Lung (tissue), 12 donors: ENCODE measurements around the gene UBE2C. TPM values are rescaled to one million over a fixed set of nuclear protein-coding genes. Genes with fewer than 3 reads are reported as not detected.

Source experiments
- ATAC-seq: fragments of 200-7000 bp; cut with Tn5 transposase; one replicate; pipeline ENCODE4 v1.9.1; 2020; ENCODE audit warnings: moderate number of reproducible peaks; ENCODE audit not compliant: insufficient read depth, low FRiP score
- DNase-seq, 3 donors: peaks; one replicate each; pipeline ENCODE4 v3.0.0-alpha.2; 2013 to 2017
- H3K27ac ChIP-seq, 2 donors: one replicate each; pipeline ENCODE4 v1.5.1; 2013; ENCODE audit warnings: mild to moderate bottlenecking in 2 of 2, moderate library complexity in 2 of 2, control low read depth in 1 of 2, inconsistent platforms in 1 of 2, low read depth in 1 of 2, low read length in 1 of 2
- H3K27me3 ChIP-seq, 3 donors: one replicate each; pipeline ENCODE4 v1.5.1; 2013; ENCODE audit warnings: low read length in 2 of 3; ENCODE audit not compliant: control insufficient read depth in 3 of 3, insufficient read depth in 3 of 3
- H3K36me3 ChIP-seq, 4 donors: one replicate each; pipeline ENCODE4 v1.5.1; 2013; ENCODE audit warnings: low read length in 4 of 4, mild to moderate bottlenecking in 1 of 4, moderate library complexity in 1 of 4; ENCODE audit not compliant: control insufficient read depth in 4 of 4, insufficient read depth in 4 of 4
- H3K4me1 ChIP-seq, 5 donors: one replicate each; pipeline ENCODE4 v1.5.1; 2013; ENCODE audit warnings: low read length in 5 of 5, mild to moderate bottlenecking in 2 of 5, moderate library complexity in 1 of 5; ENCODE audit not compliant: control insufficient read depth in 5 of 5, insufficient read depth in 5 of 5
- H3K4me3 ChIP-seq: one replicate; pipeline ENCODE4 v1.5.1; 2013; ENCODE audit warnings: mild to moderate bottlenecking, control low read depth, moderate library complexity
- H3K9ac ChIP-seq, 2 donors: one replicate each; pipeline ENCODE4 v1.5.1; 2013; ENCODE audit warnings: low read length in 2 of 2, control low read depth in 1 of 2; ENCODE audit not compliant: insufficient read depth in 1 of 2
- H3K9me3 ChIP-seq, 4 donors: one replicate each; pipeline ENCODE4 v1.5.1; 2013; ENCODE audit warnings: low read length in 3 of 4, mild to moderate bottlenecking in 1 of 4, moderate library complexity in 1 of 4; ENCODE audit not compliant: control insufficient read depth in 4 of 4, insufficient read depth in 3 of 4
- WGBS, 2 donors: extraction: QIAGEN DNeasy Blood & Tissue Kit; methylation state at CpG; one replicate each; pipeline ENCODE4 v1.1.7; 2013; 5-methylcytosine and 5-hydroxymethylcytosine counted together
- polyA plus RNA-seq, 2 donors: library from polyadenylated mRNA; stranded (reverse); fragments of 200-250 nt; gene quantifications; one replicate each; pipeline ENCODE4 v1.2.1, GENCODE V29; 2013
- total RNA-seq, 2 donors: library from RNA; depleted of rRNA in 1 of 2; stranded (reverse); fragments of >200 nt in 1 of 2; gene quantifications; one replicate each; pipeline ENCODE4 v1.2.1, GENCODE V29; 2014 to 2021
- TF ChIP-seq, protein P1 (sequence below): IDR thresholded peaks from 2 replicates; pipeline ENCODE4 v1.5.1; 2012; ENCODE audit warnings: mild to moderate bottlenecking; ENCODE audit errors: control extremely low read depth, extremely low read depth
- donor health status: control.
- donor health status: control.
- donor health status: Bipolar disorder and iron deficiency.
- donor health status: healthy.
- donor health status: DM: yes; HTN: yes; CAD: no.

UBE2C gene
- total and polyA plus RNA-seq, 4 donors: 2.5 to 17.0 (median 5.5) TPM

DNA sequence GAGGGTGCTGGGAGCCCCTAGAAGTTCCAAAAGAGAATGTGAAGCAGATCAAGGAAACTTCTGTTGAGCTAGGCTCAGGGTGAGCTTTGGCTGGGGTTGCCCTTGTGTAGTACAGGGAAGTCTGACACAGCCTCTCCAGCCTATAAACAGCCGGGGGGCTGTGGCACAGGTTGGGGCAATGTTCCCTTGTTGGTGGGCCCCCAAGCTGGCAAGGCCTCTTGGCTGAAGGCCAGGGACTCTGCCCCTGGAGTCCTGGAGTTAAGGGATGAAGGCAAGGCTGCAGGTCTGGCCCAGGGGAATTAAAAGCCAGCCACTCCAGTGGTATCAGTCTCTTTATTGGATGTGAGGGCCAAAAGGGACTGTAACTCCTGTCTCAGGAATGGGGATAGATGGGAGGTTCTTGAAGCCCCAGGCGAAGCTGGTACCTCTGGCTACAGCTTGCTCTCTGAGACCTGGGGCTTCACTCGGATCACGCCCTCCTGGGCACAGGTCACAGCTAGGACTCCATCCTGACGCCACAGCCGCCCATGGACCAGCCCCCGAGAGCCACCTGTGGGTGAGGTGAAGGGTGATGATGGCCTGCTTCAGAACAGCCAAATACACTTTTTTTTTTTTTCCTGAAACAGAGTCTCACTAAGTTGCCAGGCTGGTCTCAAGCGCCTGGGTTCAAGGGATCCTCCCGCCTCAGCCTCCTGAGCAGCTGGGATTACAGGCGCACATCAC lies 29.1 kb downstream of the UBE2C start:
- DNase-seq: no peak
- TF ChIP-seq, protein P1, sequence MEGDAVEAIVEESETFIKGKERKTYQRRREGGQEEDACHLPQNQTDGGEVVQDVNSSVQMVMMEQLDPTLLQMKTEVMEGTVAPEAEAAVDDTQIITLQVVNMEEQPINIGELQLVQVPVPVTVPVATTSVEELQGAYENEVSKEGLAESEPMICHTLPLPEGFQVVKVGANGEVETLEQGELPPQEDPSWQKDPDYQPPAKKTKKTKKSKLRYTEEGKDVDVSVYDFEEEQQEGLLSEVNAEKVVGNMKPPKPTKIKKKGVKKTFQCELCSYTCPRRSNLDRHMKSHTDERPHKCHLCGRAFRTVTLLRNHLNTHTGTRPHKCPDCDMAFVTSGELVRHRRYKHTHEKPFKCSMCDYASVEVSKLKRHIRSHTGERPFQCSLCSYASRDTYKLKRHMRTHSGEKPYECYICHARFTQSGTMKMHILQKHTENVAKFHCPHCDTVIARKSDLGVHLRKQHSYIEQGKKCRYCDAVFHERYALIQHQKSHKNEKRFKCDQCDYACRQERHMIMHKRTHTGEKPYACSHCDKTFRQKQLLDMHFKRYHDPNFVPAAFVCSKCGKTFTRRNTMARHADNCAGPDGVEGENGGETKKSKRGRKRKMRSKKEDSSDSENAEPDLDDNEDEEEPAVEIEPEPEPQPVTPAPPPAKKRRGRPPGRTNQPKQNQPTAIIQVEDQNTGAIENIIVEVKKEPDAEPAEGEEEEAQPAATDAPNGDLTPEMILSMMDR: no peak
- Histone ChIP-seq H3K36me3 (peaks cover 21 to 43% (median 30%) of the 10 kb centered on the region in 4 donors), H3K27ac (peak overlapping the region in 1 of 2 donors; percentile 1), H3K4me3 (no peak overlapping the region), H3K9me3 (no peaks in the 10 kb centered on the region), H3K4me1 (peaks cover 0 to 8% (median 2%) of the 10 kb centered on the region in 5 donors), H3K9ac (no peak overlapping the region), H3K27me3 (no peaks in the 10 kb centered on the region)
- WGBS, 2 donors: 95% methylated on average over 10 of the region's 10 CpGs
- ATAC-seq: no peak

DNA sequence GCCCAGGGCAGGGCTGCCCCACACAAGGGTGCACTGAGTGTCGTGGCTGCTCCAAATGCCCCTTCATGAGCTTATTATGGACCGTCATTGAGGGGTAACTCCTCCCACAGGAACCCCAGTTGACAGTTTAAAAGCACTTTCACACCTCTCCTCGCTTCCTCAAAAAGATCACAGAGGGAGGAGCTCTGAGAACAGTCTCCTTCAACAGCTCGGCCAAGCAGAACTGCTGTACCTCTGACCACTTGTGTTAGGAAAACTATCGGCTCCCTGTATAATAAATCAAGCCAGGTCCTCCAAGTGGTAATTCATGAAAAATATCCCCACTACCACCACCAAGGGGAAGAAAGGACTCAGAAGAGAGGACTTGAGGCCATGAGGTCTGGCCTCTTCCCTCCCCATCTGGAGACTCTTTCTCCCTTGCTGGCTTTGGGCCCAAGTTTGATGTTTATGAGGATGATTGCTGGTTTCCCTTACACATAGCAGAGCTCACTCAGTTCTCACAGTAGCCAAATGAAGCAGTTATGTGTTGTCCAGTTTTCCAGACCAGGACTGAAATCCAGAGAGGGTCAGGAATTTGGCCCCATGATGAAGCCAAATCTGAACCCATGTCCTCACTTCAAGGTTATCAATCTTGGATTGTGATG lies 29.8 kb downstream of the UBE2C start:
- H3K36me3 ChIP-seq: peaks cover 21 to 47% (median 33%) of the 10 kb centered on the region in 4 donors
- no peak overlapping the region for H3K4me3 ChIP-seq
- WGBS, 2 donors: 22 to 36% methylated on average over 5 of the region's 5 CpGs
- DNase-seq (peak in 1 of 3 donors; percentile 48), ATAC-seq (no peak)
- H3K4me1 ChIP-seq: peaks cover 0 to 5% (median 0%) of the 10 kb centered on the region in 5 donors
- no peak overlapping the region for H3K9ac ChIP-seq
- TF ChIP-seq, protein P1: no peak
- peak overlapping the region in 1 of 2 donors; percentile 1 for H3K27ac ChIP-seq
- no peaks in the 10 kb centered on the region for H3K27me3 ChIP-seq
- H3K9me3 ChIP-seq: no peaks in the 10 kb centered on the region

DNA sequence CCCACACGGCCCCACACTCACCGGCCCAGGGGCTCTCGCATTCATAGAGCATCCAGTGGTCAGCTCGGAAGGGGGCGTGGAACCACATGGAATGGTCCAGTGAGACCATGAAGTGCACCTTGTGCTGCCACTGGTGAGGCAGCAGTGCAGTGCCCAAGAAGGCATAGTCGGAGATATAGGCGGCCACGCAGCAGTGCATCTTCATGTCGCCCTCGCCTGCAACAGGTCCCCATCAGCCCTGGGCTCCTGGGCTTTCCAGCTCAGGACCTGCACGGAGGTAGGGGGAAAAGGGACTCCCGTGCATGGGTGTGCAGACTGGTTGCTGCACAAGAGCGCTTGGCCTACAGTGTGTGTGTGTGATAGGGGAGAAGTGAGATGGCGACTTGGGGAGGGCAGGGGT lies 31.1 kb downstream of the UBE2C start:
- Histone ChIP-seq H3K27ac (no peak overlapping the region), H3K9ac (no peak overlapping the region), H3K27me3 (no peaks in the 10 kb centered on the region), H3K9me3 (peaks cover 0 to 2% (median 0%) of the 10 kb centered on the region in 4 donors), H3K4me1 (peaks cover 0 to 5% (median 0%) of the 10 kb centered on the region in 5 donors), H3K4me3 (no peak overlapping the region), H3K36me3 (peaks cover 26 to 50% (median 34%) of the 10 kb centered on the region in 4 donors)
- DNase-seq (no peak), ATAC-seq (no peak)
- TF ChIP-seq, protein P1: no peak
- WGBS, 2 donors: 94 to 96% methylated on average over 14 of the region's 14 CpGs
